T-cell (primary cell): Measurements from ENCODE around the gene TTLL1. TPM values are rescaled to one million over a fixed set of nuclear protein-coding genes. Genes with fewer than 3 reads are reported as not detected.

ENCODE experiments used
- ATAC-seq, 4 experiments: fragments of 200-7000 bp in 3 of 4; fragments of 150-1000 bp in 1 of 4; cut with Tn5 transposase; replicated peaks in 1 of 4; 1 replicate in 3 of 4; 2 replicates in 1 of 4; pipeline ENCODE4 v1.10.0; 2021; ENCODE audit warnings: moderate library complexity in 3 of 4, mild to moderate bottlenecking in 2 of 4, moderate number of reproducible peaks in 1 of 4
- CTCF ChIA-PET, 2 donors: fragments of 300-600 bp; sonication (Branson Sonifier 250); formaldehyde crosslinking; loops; one replicate each; lab custom pipeline; 2022; ENCODE audit warnings: antibody characterized with exemption in 2 of 2; lab: Charles Lee
- POLR2A ChIA-PET, 2 donors: fragments of 300-600 bp; sonication (Branson Sonifier 250); formaldehyde crosslinking; loops; one replicate each; lab custom pipeline; 2022; ENCODE audit warnings: antibody characterized with exemption in 2 of 2; lab: Charles Lee
- DNase-seq, 35 experiments: peaks; one replicate each; pipeline versions ENCODE4 v3.0.0 to v3.0.0-alpha.2; 2013 to 2023
- H3K27ac ChIP-seq: one replicate; pipeline ENCODE4 v1.5.1; 2013; ENCODE audit warnings: low read length
- H3K27me3 ChIP-seq, 2 experiments: replicated peaks in 1 of 2; 1 replicate in 1 of 2; 2 replicates in 1 of 2; pipeline versions ENCODE4 v1.6.1 to v1.7.0; 2013; ENCODE audit warnings: low read length in 1 of 2, mixed read lengths in 1 of 2; ENCODE audit not compliant: control insufficient read depth in 2 of 2, insufficient read depth in 2 of 2; ENCODE audit errors: extremely low read depth in 1 of 2
- H3K36me3 ChIP-seq, 2 donors: 1 replicate in 1 of 2; 2 replicates in 1 of 2; pipeline versions ENCODE4 v1.6.1 to v1.7.0; 2013; ENCODE audit warnings: low read length in 1 of 2; ENCODE audit not compliant: control insufficient read depth in 2 of 2, insufficient read depth in 1 of 2; ENCODE audit errors: extremely low read depth in 1 of 2
- H3K4me1 ChIP-seq, 2 experiments: 1 replicate in 1 of 2; 2 replicates in 1 of 2; pipeline versions ENCODE4 v1.6.1 to v1.7.0; 2013; ENCODE audit warnings: low read length in 2 of 2, mixed read lengths in 1 of 2; ENCODE audit not compliant: insufficient read depth in 2 of 2, control insufficient read depth in 1 of 2; ENCODE audit errors: extremely low read depth in 1 of 2
- H3K4me3 ChIP-seq, 2 donors: 1 replicate in 1 of 2; 2 replicates in 1 of 2; pipeline versions ENCODE4 v1.5.1 to v1.7.0; 2013; ENCODE audit warnings: mild to moderate bottlenecking in 2 of 2, low read length in 1 of 2, moderate library complexity in 1 of 2; ENCODE audit not compliant: control insufficient read depth in 1 of 2; ENCODE audit errors: extremely low read depth in 1 of 2
- H3K9me3 ChIP-seq: 2 replicates; pipeline ENCODE4 v1.7.0; 2013
- H3K27ac Mint-ChIP-seq, 2 donors: one replicate each; pipeline ENCODE4 v1.8.0; 2020 to 2021; ENCODE audit warnings: mild to moderate bottlenecking in 2 of 2, mixed read lengths in 2 of 2
- H3K27me3 Mint-ChIP-seq, 2 donors: one replicate each; pipeline ENCODE4 v1.8.0; 2021 to 2022; ENCODE audit warnings: mixed read lengths in 2 of 2
- H3K36me3 Mint-ChIP-seq: one replicate; pipeline ENCODE4 v1.8.0; 2021; ENCODE audit warnings: mixed read lengths
- H3K4me1 Mint-ChIP-seq, 3 donors: one replicate each; pipeline ENCODE4 v1.8.0; 2020 to 2022; ENCODE audit warnings: mixed read lengths in 3 of 3, mild to moderate bottlenecking in 1 of 3
- H3K4me3 Mint-ChIP-seq, 3 donors: one replicate each; pipeline ENCODE4 v1.8.0; 2020 to 2022; ENCODE audit warnings: mild to moderate bottlenecking in 3 of 3, mixed read lengths in 3 of 3, moderate library complexity in 3 of 3
- H3K9me3 Mint-ChIP-seq, 3 donors: one replicate each; pipeline ENCODE4 v1.8.0; 2020 to 2022; ENCODE audit warnings: mixed read lengths in 3 of 3
- WGBS: methylation state at CpG from one replicate; pipeline ENCODE4 v1.1.5; 2013; ENCODE audit warnings: missing lambda C conversion rate; ENCODE audit not compliant: insufficient coverage; 5-methylcytosine and 5-hydroxymethylcytosine counted together
- total RNA-seq, 35 experiments: library from RNA in 6 of 35; stranded (reverse) in 6 of 35; fragments of 120-200 nt in 1 of 35; gene quantifications; one replicate each; pipeline versions ENCODE4 v1.2.1 to v1.2.4 and lab custom pipeline; 2013 to 2026

Gene TTLL1
- total RNA-seq, 5 donors from 2014 or later (not counting 1 experiment from before 2014, with no cell fraction given), result 5.6 to 9.0 (median 6.9) TPM

DNA sequence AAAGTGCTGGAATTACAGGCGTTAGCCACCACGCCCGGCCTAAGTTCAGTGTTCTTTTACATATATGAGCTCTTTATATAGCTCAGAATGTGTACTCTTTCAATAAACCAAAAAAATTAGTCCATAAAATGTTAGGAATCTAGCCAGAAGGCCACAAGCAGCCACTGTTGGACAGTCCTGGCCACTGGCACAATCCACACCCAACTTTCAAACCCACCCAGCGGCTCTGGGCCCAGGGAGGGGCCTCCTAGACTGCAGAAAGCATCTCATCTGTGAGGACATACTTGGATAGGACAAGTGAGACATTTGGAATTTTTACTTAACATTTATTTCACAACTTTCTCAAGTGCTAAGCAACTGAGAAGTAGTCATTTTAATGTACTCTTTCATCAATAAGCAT, 80.7 kb downstream of the TTLL1 start:
- no peak overlapping the region for H3K4me3 ChIP-seq
- CTCF ChIA-PET, result interaction anchor here in 1 of 2 donors (0.5 kb wide), 1 partner anchor 11 kb away, joined by 4 read pairs; no protein-coding TSS in a partner anchor
- H3K27me3 ChIP-seq, result no peaks in the 10 kb centered on the region
- ATAC-seq, result no peak
- H3K36me3 ChIP-seq, result no peaks in the 10 kb centered on the region
- H3K27ac ChIP-seq, result no peak overlapping the region
- Mint-ChIP-seq H3K4me1 (peaks cover 72 to 73% (median 73%) of the 10 kb centered on the region in 3 donors), H3K27me3 (no peaks in the 10 kb centered on the region), H3K4me3 (no peak overlapping the region), H3K36me3 (no peaks in the 10 kb centered on the region), H3K9me3 (no peaks in the 10 kb centered on the region), H3K27ac (no peak overlapping the region)
- DNase-seq, result no peak
- POLR2A ChIA-PET, result no interaction called here
- H3K9me3 ChIP-seq, result no peaks in the 10 kb centered on the region
- no CpG with 5 or more reads among the region's 4 CpGs for WGBS
- peaks cover 3 to 43% of the 10 kb centered on the region in 2 experiments for H3K4me1 ChIP-seq

DNA sequence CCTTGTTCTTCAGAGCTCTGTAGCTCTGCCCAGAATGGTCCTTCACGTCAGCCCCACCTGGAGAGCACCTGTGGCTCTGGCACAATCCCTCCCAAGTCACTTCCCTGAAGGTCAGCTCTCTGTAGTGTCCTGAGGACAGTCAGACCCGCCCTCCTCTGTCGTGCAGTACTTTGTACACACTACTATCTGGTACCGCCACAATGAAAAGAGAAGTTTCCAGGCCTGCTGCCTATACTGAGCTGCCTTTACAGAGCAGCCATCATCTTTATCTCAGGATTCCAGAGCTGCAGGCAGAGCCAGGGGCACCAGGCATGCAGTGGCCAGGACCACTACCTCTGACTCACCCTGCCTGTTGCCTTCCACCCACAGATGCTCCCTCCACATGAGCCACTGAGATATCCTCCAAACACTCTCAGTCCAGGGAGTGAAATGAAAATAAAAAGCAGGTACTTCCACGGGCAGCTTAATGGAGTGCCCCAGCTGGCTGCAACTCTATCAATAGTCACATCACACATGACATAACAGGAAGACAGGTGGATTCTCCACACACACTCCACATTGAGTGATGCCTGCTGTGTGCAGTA, 81.6 kb downstream of the TTLL1 start:
- ATAC-seq (no peak), DNase-seq (no peak)
- H3K27me3 Mint-ChIP-seq, result no peaks in the 10 kb centered on the region
- no peaks in the 10 kb centered on the region for H3K36me3 Mint-ChIP-seq
- no peaks in the 10 kb centered on the region for H3K9me3 Mint-ChIP-seq
- no peaks in the 10 kb centered on the region for H3K27me3 ChIP-seq
- H3K27ac ChIP-seq, result no peak overlapping the region
- no peaks in the 10 kb centered on the region for H3K36me3 ChIP-seq
- H3K4me1 ChIP-seq, result peaks cover 2 to 40% of the 10 kb centered on the region in 2 experiments
- H3K27ac Mint-ChIP-seq, result peak overlapping the region in 1 of 2 donors; percentile 48
- no peak overlapping the region for H3K4me3 ChIP-seq
- no peaks in the 10 kb centered on the region for H3K9me3 ChIP-seq
- ChIA-PET CTCF (interaction anchor here in 1 of 2 donors (0.5 kb wide), 1 partner anchor 12 kb away, joined by 4 read pairs; no protein-coding TSS in a partner anchor), POLR2A (interaction anchor here in 1 of 2 donors (0.6 kb wide), 1 partner anchor 392 kb away, joined by 5 read pairs; no protein-coding TSS in a partner anchor)
- H3K4me1 Mint-ChIP-seq, result peaks cover 71 to 72% (median 72%) of the 10 kb centered on the region in 3 donors
- 83% methylated on average over 5 of the region's 5 CpGs for WGBS
- H3K4me3 Mint-ChIP-seq, result no peak overlapping the region

DNA sequence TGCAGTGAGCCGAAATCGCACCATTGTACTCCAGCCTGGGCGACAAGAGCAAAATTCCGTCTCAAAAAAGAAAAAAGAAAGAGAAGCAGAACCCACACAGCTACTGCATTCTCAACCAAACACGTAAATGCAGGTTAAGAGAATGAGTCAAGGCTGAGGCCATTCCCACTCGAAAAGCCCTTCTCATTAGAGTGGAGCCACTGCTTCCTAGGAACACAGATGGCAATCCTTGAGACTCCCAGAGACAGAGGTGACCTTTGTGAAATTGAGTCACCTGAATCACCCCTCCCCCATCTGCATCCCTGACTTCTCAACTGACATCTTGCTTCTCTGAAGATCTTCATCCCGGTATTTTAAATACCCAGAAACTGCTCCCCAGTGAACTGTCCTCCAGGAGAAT, 82.4 kb downstream of the TTLL1 start:
- H3K9me3 Mint-ChIP-seq, result no peaks in the 10 kb centered on the region
- H3K4me3 Mint-ChIP-seq, result no peak overlapping the region
- H3K27me3 ChIP-seq, result no peaks in the 10 kb centered on the region
- 100% methylated on average over 2 of the region's 7 CpGs for WGBS
- no peak overlapping the region for H3K27ac ChIP-seq
- peaks cover 75 to 78% (median 76%) of the 10 kb centered on the region in 3 donors for H3K4me1 Mint-ChIP-seq
- no peak overlapping the region for H3K4me3 ChIP-seq
- H3K36me3 Mint-ChIP-seq, result no peaks in the 10 kb centered on the region
- ATAC-seq (no peak), DNase-seq (no peak)
- ChIA-PET CTCF (no interaction called here), POLR2A (interaction anchor here in 1 of 2 donors (0.6 kb wide), 1 partner anchor 391 kb away, joined by 5 read pairs; no protein-coding TSS in a partner anchor)
- no peaks in the 10 kb centered on the region for H3K27me3 Mint-ChIP-seq
- H3K27ac Mint-ChIP-seq, result no peak overlapping the region
- no peaks in the 10 kb centered on the region for H3K36me3 ChIP-seq
- H3K4me1 ChIP-seq, result peaks cover 5 to 45% of the 10 kb centered on the region in 2 experiments
- no peaks in the 10 kb centered on the region for H3K9me3 ChIP-seq

DNA sequence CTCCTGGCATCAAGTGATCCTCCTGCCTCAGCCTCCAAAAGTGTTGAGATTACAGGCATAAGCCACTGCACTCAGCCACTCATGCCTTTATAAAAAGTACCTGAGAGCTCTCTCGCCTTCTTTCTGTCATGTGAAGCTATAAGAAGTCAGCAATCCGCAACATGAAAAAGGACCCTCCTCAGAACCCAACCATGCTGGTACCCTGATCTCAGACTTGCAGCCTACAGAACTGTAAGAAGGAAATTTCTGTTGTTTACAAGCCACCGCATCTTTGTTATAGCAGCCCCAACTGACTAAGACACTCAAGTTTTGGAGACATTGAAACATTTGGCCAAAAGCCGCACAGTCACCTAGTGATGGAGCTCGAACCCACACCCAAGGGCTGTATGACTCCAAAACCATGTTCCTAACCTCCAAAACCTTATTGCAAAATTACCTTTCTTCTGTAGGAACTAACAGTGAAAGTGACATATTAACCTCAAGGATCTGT, 83.1 kb downstream of the TTLL1 start:
- CTCF ChIA-PET, result interaction anchor here in 1 of 2 donors (0.5 kb wide), 1 partner anchor 138 kb away, joined by 4 read pairs; no protein-coding TSS in a partner anchor
- Histone ChIP-seq H3K36me3 (no peaks in the 10 kb centered on the region), H3K4me3 (no peak overlapping the region), H3K4me1 (peaks cover 12 to 52% of the 10 kb centered on the region in 2 experiments), H3K9me3 (no peaks in the 10 kb centered on the region), H3K27me3 (no peaks in the 10 kb centered on the region), H3K27ac (no peak overlapping the region)
- no peak for ATAC-seq
- 95% methylated on average over 3 of the region's 5 CpGs for WGBS
- Mint-ChIP-seq H3K36me3 (no peaks in the 10 kb centered on the region), H3K4me1 (peaks cover 75 to 80% (median 78%) of the 10 kb centered on the region in 3 donors), H3K9me3 (no peaks in the 10 kb centered on the region), H3K4me3 (no peak overlapping the region), H3K27ac (no peak overlapping the region), H3K27me3 (no peaks in the 10 kb centered on the region)
- POLR2A ChIA-PET, result no interaction called here
- DNase-seq, result no peak

DNA sequence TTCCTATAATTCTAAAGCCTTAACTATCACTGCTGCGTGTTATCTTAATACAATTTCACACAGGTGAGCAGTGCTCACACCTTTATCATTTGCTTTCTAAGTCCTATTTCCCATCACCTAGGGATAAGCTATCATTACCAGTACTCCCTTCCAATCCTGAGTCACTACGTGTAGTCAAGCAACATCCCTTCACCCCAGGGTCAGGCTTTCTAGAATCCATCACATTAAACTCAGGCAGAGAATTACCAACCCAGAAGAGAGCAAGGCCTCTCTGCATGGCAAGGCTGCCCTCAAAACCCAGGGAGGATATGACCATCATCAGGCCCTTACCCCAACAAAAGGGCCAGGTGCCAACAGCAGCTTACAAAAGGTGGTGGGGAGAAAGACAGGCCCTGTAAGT, 84.1 kb downstream of the TTLL1 start:
- Mint-ChIP-seq H3K9me3 (no peaks in the 10 kb centered on the region), H3K4me1 (peaks cover 82 to 85% (median 82%) of the 10 kb centered on the region in 3 donors), H3K27ac (no peak overlapping the region), H3K4me3 (no peak overlapping the region), H3K27me3 (no peaks in the 10 kb centered on the region), H3K36me3 (no peaks in the 10 kb centered on the region)
- DNase-seq (no peak), ATAC-seq (no peak)
- CTCF ChIA-PET, result interaction anchor here in 1 of 2 donors (1.0 kb wide), 1 partner anchor 16 kb away, joined by 5 read pairs; no protein-coding TSS in a partner anchor
- WGBS, result 100% methylated on average over 2 of the region's 2 CpGs
- no peak overlapping the region for H3K27ac ChIP-seq
- H3K9me3 ChIP-seq, result no peaks in the 10 kb centered on the region
- H3K4me3 ChIP-seq, result no peak overlapping the region
- no peaks in the 10 kb centered on the region for H3K27me3 ChIP-seq
- no peaks in the 10 kb centered on the region for H3K36me3 ChIP-seq
- H3K4me1 ChIP-seq, result peaks cover 12 to 57% of the 10 kb centered on the region in 2 experiments
- POLR2A ChIA-PET, result no interaction called here

DNA sequence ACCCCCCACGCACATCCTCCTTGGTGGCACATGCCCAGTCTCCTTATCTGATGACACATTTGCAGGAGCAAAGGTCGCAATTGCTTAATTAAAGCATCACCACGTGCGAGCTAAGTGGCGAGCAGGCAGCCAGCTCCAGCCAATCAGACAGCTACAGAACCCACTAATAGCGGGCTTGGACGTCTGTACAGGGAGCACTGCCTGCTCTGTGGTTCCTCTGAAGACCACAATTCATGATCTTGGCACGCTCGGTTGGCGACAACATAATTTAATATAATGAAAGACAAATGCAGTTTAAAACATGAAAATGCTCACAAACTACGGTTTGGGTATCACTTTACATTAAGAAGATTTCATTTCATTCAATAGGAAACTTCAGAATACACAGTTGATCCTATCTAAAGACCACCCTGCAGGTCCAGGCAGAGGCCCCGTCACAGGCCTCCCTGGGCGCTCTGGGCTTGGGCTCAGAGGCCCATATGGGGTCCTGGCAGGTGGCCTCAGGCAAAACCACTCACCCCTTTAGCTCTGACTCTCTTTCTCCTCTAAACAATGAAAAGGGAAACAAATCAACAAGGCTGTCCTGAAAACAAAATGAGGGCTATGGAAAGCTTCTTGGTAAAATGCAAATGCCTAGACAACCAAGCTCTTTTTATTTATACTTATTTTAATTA, 84.7 kb downstream of the TTLL1 start:
- 59% methylated on average over 7 of the region's 13 CpGs for WGBS

More for the DNA sequence above, 84.7 kb downstream of the TTLL1 start:
- Mint-ChIP-seq H3K27me3 (no peaks in the 10 kb centered on the region), H3K4me1 (peaks cover 82 to 89% (median 86%) of the 10 kb centered on the region in 3 donors), H3K27ac (peak overlapping the region in 1 of 2 donors; percentile 13), H3K4me3 (no peak overlapping the region), H3K36me3 (no peaks in the 10 kb centered on the region), H3K9me3 (no peaks in the 10 kb centered on the region)
- Histone ChIP-seq H3K27me3 (no peaks in the 10 kb centered on the region), H3K9me3 (no peaks in the 10 kb centered on the region), H3K36me3 (no peaks in the 10 kb centered on the region), H3K4me1 (peaks cover 12 to 61% of the 10 kb centered on the region in 2 experiments), H3K27ac (no peak overlapping the region), H3K4me3 (no peak overlapping the region)
- no peak for ATAC-seq
- peak in 1 of 35 experiments; percentile 19 for DNase-seq
- CTCF ChIA-PET, result interaction anchor here in 1 of 2 donors (0.6 to 1.0 kb wide), 2 partner anchors 15 to 18 kb away, joined by 3 to 5 read pairs; no protein-coding TSS in a partner anchor
- POLR2A ChIA-PET, result no interaction called here
